DND-41 (cell line): Measurements from ENCODE around the gene CERS6.

Experiments used
- ATAC-seq: fragments of 200-7000 bp; cut with Tn5 transposase; 3 replicates; pipeline ENCODE4 v1.9.1; 2021; ENCODE audit warnings: low read depth; ENCODE audit not compliant: insufficient read depth
- DNase-seq: peaks from one replicate; pipeline ENCODE4 v3.0.0-alpha.2; 2020
- H2AFZ ChIP-seq: 2 replicates; pipeline ENCODE4 v1.6.0; 2012; ENCODE audit warnings: low read depth, low read length
- H3K27ac ChIP-seq: 2 replicates; pipeline ENCODE4 v1.5.1; 2012; ENCODE audit warnings: low read length, inconsistent platforms
- H3K27me3 ChIP-seq: fragments of 200-600 bp; sonication (generic); 2 replicates; pipeline ENCODE4 v1.6.0; 2012; ENCODE audit warnings: low read length, mild to moderate bottlenecking, inconsistent platforms; ENCODE audit not compliant: insufficient read depth, poor library complexity
- H3K36me3 ChIP-seq: 2 replicates; pipeline ENCODE4 v1.5.1; 2012; ENCODE audit warnings: low read length, inconsistent platforms; ENCODE audit not compliant: insufficient read depth
- H3K4me1 ChIP-seq: 2 replicates; pipeline ENCODE4 v1.5.1; 2012; ENCODE audit warnings: mild to moderate bottlenecking, low read length; ENCODE audit not compliant: insufficient read depth
- H3K4me2 ChIP-seq: 2 replicates; pipeline ENCODE4 v1.6.0; 2012; ENCODE audit warnings: mild to moderate bottlenecking, moderate library complexity, low read length, inconsistent platforms; ENCODE audit not compliant: insufficient read depth
- H3K4me3 ChIP-seq, 2 experiments: fragments of 200-600 bp in 1 of 2; shearing (Covaris generic) in 1 of 2; 2 replicates each; pipeline ENCODE4 v1.5.1; 2012 to 2016; ENCODE audit warnings: inconsistent platforms in 2 of 2, low read length in 2 of 2, mild to moderate bottlenecking in 2 of 2, low read depth in 1 of 2, moderate library complexity in 1 of 2
- H3K79me2 ChIP-seq: 2 replicates; pipeline ENCODE4 v1.6.0; 2012; ENCODE audit warnings: low read length, inconsistent platforms; ENCODE audit not compliant: insufficient read depth
- H3K9ac ChIP-seq: 2 replicates; pipeline ENCODE4 v1.6.0; 2012; ENCODE audit warnings: low read depth, mild to moderate bottlenecking, inconsistent platforms, low read length, moderate library complexity
- H3K9me3 ChIP-seq: 2 replicates; pipeline ENCODE4 v1.5.1; 2012; ENCODE audit warnings: low read length, moderate library complexity, mild to moderate bottlenecking, inconsistent platforms; ENCODE audit not compliant: insufficient read depth, severe bottlenecking
- H4K20me1 ChIP-seq: 2 replicates; pipeline ENCODE4 v1.6.0; 2012; ENCODE audit warnings: low read length; ENCODE audit not compliant: insufficient read depth
- CTCF ChIP-seq: IDR thresholded peaks from 2 replicates; pipeline ENCODE4 v1.5.1; 2012; ENCODE audit warnings: borderline replicate concordance, low read length, moderate library complexity, mild to moderate bottlenecking; ENCODE audit not compliant: poor library complexity, severe bottlenecking; ENCODE audit errors: extremely low read depth
- EZH2 ChIP-seq: IDR thresholded peaks from 3 replicates; pipeline ENCODE4 v1.6.1; 2012; ENCODE audit warnings: borderline replicate concordance, low read depth, mild to moderate bottlenecking, moderate library complexity, low read length, inconsistent platforms; ENCODE audit not compliant: severe bottlenecking

The CERS6 gene

GRCh38 chr2:168679081-168679480, 223.0 kb downstream of the CERS6 start:
- H3K27ac ChIP-seq: no peak overlapping the region

GRCh38 chr2:168679741-168680310, 223.8 kb downstream of the CERS6 start:
- no peaks in the 10 kb centered on the region for H3K27me3 ChIP-seq
- H3K36me3 ChIP-seq: no peaks in the 10 kb centered on the region
- H3K27ac ChIP-seq: no peak overlapping the region
- no peak for DNase-seq
- H3K79me2 ChIP-seq: no peaks in the 10 kb centered on the region
- H3K9ac ChIP-seq: no peak overlapping the region
- H2AFZ ChIP-seq: no peak overlapping the region
- no peaks in the 10 kb centered on the region for H3K9me3 ChIP-seq
- no peak overlapping the region for H3K4me2 ChIP-seq
- no peaks in the 10 kb centered on the region for H4K20me1 ChIP-seq
- no peak for ATAC-seq
- H3K4me3 ChIP-seq: no peak overlapping the region
- TF ChIP-seq CTCF: no peak
- no peak for TF ChIP-seq EZH2
- H3K4me1 ChIP-seq: no peaks in the 10 kb centered on the region

More at GRCh38 chr2:168679081-168679480, 223.0 kb downstream of the CERS6 start:
- Histone ChIP-seq H3K4me3 (no peak overlapping the region), H3K4me2 (no peak overlapping the region), H2AFZ (no peak overlapping the region), H4K20me1 (no peaks in the 10 kb centered on the region), H3K4me1 (no peaks in the 10 kb centered on the region), H3K27me3 (no peaks in the 10 kb centered on the region), H3K9me3 (no peaks in the 10 kb centered on the region), H3K9ac (no peak overlapping the region), H3K36me3 (no peaks in the 10 kb centered on the region), H3K79me2 (no peaks in the 10 kb centered on the region)
- TF ChIP-seq CTCF (no peak), EZH2 (no peak)
- no peak for DNase-seq
- no peak for ATAC-seq

GRCh38 chr2:168683996-168684395, 227.9 kb downstream of the CERS6 start:
- H3K4me2 ChIP-seq: no peak overlapping the region
- no peaks in the 10 kb centered on the region for H3K36me3 ChIP-seq
- no peak overlapping the region for H3K9ac ChIP-seq
- DNase-seq (no peak), ATAC-seq (no peak)
- H3K79me2 ChIP-seq: no peaks in the 10 kb centered on the region
- no peak overlapping the region for H3K4me3 ChIP-seq
- H3K27ac ChIP-seq: no peak overlapping the region
- no peak for TF ChIP-seq EZH2
- no peak for TF ChIP-seq CTCF
- H3K4me1 ChIP-seq: no peaks in the 10 kb centered on the region
- no peak overlapping the region for H2AFZ ChIP-seq
- H3K9me3 ChIP-seq: no peaks in the 10 kb centered on the region
- no peaks in the 10 kb centered on the region for H4K20me1 ChIP-seq
- no peaks in the 10 kb centered on the region for H3K27me3 ChIP-seq
